GM23338 (cell line): ENCODE measurements around the gene ZNF398. TPM values are rescaled to one million over a fixed set of nuclear protein-coding genes. Genes with fewer than 3 reads are reported as not detected.

Experiments used
- ATAC-seq: fragments of 200-7000 bp; cut with Tn5 transposase; 3 replicates; pipeline ENCODE4 v1.9.1; 2020
- DNase-seq: peaks from one replicate; pipeline ENCODE4 v3.0.0-alpha.2; 2015; ENCODE audit warnings: low spot score
- H2AFZ ChIP-seq: fragments of 200-600 bp; sonication (generic); 2 replicates; pipeline ENCODE4 v1.8.0; 2016; ENCODE audit warnings: antibody characterized with exemption, mild to moderate bottlenecking, moderate library complexity
- H3F3A ChIP-seq: fragments of 200-600 bp; sonication (generic); replicated peaks from 2 replicates; pipeline ENCODE4 v1.8.0; 2017; ENCODE audit warnings: antibody characterized with exemption, mixed run types, low read depth
- H3K27ac ChIP-seq: fragments of 200-600 bp; sonication (generic); 2 replicates; pipeline ENCODE4 v1.6.1; 2016; ENCODE audit warnings: low read depth
- H3K27me3 ChIP-seq: fragments of 200-600 bp; sonication (generic); 2 replicates; pipeline ENCODE4 v1.8.0; 2016; ENCODE audit warnings: mild to moderate bottlenecking, mixed run types, moderate library complexity; ENCODE audit not compliant: insufficient read depth
- H3K36me3 ChIP-seq: fragments of 200-600 bp; sonication (generic); 2 replicates; pipeline ENCODE4 v1.8.0; 2016; ENCODE audit warnings: mild to moderate bottlenecking; ENCODE audit not compliant: insufficient read depth
- H3K4me1 ChIP-seq: fragments of 200-600 bp; sonication (generic); 2 replicates; pipeline ENCODE4 v1.8.0; 2016; ENCODE audit warnings: mild to moderate bottlenecking, moderate library complexity; ENCODE audit not compliant: insufficient read depth
- H3K4me2 ChIP-seq: fragments of 200-600 bp; sonication (generic); 2 replicates; pipeline ENCODE4 v1.7.1; 2017; ENCODE audit warnings: mixed run types
- H3K4me3 ChIP-seq: fragments of 200-600 bp; sonication (generic); 2 replicates; pipeline ENCODE4 v1.6.1; 2016; ENCODE audit warnings: mixed run types
- H3K79me2 ChIP-seq: fragments of 200-600 bp; sonication (generic); replicated peaks from 2 replicates; pipeline ENCODE4 v1.8.0; 2017; ENCODE audit warnings: mild to moderate bottlenecking; ENCODE audit not compliant: insufficient read depth
- H3K9me2 ChIP-seq: fragments of 200-600 bp; sonication (generic); 2 replicates; pipeline ENCODE4 v1.8.0; 2017; ENCODE audit not compliant: insufficient read depth
- H4K20me1 ChIP-seq: fragments of 200-600 bp; sonication (generic); replicated peaks from 2 replicates; pipeline ENCODE4 v1.8.0; 2017; ENCODE audit warnings: mild to moderate bottlenecking; ENCODE audit not compliant: insufficient read depth
- H3K27ac Mint-ChIP-seq: 2 replicates; pipeline ENCODE4 v1.8.0; 2020; ENCODE audit warnings: inconsistent platforms, mild to moderate bottlenecking, moderate library complexity, mixed read lengths
- H3K27me3 Mint-ChIP-seq: 3 replicates; pipeline ENCODE4 v1.8.0; 2022; ENCODE audit warnings: low read depth, mild to moderate bottlenecking, moderate library complexity, mixed read lengths, inconsistent platforms; ENCODE audit not compliant: insufficient read depth, poor library complexity
- H3K36me3 Mint-ChIP-seq: 3 replicates; pipeline ENCODE4 v1.8.0; 2021; ENCODE audit warnings: low read depth, mild to moderate bottlenecking, inconsistent platforms, moderate library complexity, mixed read lengths
- H3K4me1 Mint-ChIP-seq: 3 replicates; pipeline ENCODE4 v1.8.0; 2020; ENCODE audit warnings: mild to moderate bottlenecking, inconsistent platforms, mixed read lengths
- H3K4me3 Mint-ChIP-seq: 3 replicates; pipeline ENCODE4 v1.8.0; 2021; ENCODE audit warnings: moderate library complexity, mild to moderate bottlenecking, inconsistent platforms, mixed read lengths
- H3K9me3 Mint-ChIP-seq: 3 replicates; pipeline ENCODE4 v1.8.0; 2020; ENCODE audit warnings: moderate library complexity, mild to moderate bottlenecking, inconsistent platforms, mixed read lengths
- CREB1 ChIP-seq: fragments of 250-450 bp; sonication (Bioruptor Pico); IDR thresholded peaks from 2 replicates; pipeline ENCODE4 v1.5.0; 2020; ENCODE audit warnings: low read depth, mild to moderate bottlenecking, moderate library complexity
- EZH2 ChIP-seq: fragments of 200-600 bp; sonication (generic); IDR thresholded peaks from one replicate; pipeline ENCODE4 v1.8.0; 2017; ENCODE audit warnings: antibody characterized with exemption, mild to moderate bottlenecking, low read depth; ENCODE audit not compliant: unreplicated experiment
- EZH2phosphoT487 ChIP-seq: fragments of 200-600 bp; sonication (generic); IDR thresholded peaks from one replicate; pipeline ENCODE4 v1.8.1; 2018; ENCODE audit warnings: antibody characterized with exemption; ENCODE audit not compliant: unreplicated experiment
- JUNB ChIP-seq: IDR thresholded peaks from one replicate; pipeline ENCODE4 v1.6.1; 2016; ENCODE audit warnings: antibody characterized with exemption; ENCODE audit not compliant: unreplicated experiment
- NANOG ChIP-seq: IDR thresholded peaks from 2 replicates; pipeline ENCODE4 v1.6.1; 2016; ENCODE audit warnings: antibody characterized with exemption, borderline replicate concordance
- REST ChIP-seq: IDR thresholded peaks from one replicate; pipeline ENCODE4 v1.6.1; 2018; ENCODE audit warnings: antibody characterized with exemption; ENCODE audit not compliant: unreplicated experiment
- STAT1 ChIP-seq: IDR thresholded peaks from one replicate; pipeline ENCODE4 v1.6.1; 2016; ENCODE audit warnings: antibody characterized with exemption; ENCODE audit not compliant: unreplicated experiment
- ZNF114 ChIP-seq: fragments of 250-450 bp; sonication (Bioruptor Pico); IDR thresholded peaks from 2 replicates; pipeline ENCODE4 v1.5.0; 2020; ENCODE audit warnings: mild to moderate bottlenecking, moderate library complexity
- ZNF331 ChIP-seq: fragments of 250-450 bp; sonication (Bioruptor Pico); IDR thresholded peaks from 2 replicates; pipeline ENCODE4 v1.5.0; 2020; ENCODE audit warnings: low read depth, mild to moderate bottlenecking, moderate library complexity
- polyA plus RNA-seq: library from polyadenylated mRNA; unstranded; fragments of >200 nt; fragmentation: Nextera tagmentation; extraction: Ambion mirVana; gene quantifications from 2 replicates; pipeline ENCODE4 v1.2.1, GENCODE V29; 2016
- total RNA-seq: library from RNA; depleted of rRNA; stranded (reverse); fragments of >200 nt; shearing (Covaris generic); gene quantifications from 2 replicates; pipeline ENCODE4 v1.2.3, GENCODE V29; 2014
- TF ChIP-seq, protein P1 (sequence below), 2 experiments: fragments of 200-600 bp in 1 of 2; sonication (generic) in 1 of 2; conservative IDR thresholded peaks; 2 replicates each; pipeline versions ENCODE4 v1.5.1 to v1.6.1; 2016 to 2017; ENCODE audit warnings: antibody characterized with exemption in 2 of 2, low read depth in 2 of 2, mild to moderate bottlenecking in 2 of 2, moderate library complexity in 1 of 2
- TF ChIP-seq, protein P2 (sequence below): IDR thresholded peaks from 2 replicates; pipeline ENCODE4 v1.6.1; 2016; ENCODE audit warnings: antibody characterized with exemption

The ZNF398 gene
- total and polyA plus RNA-seq, 2 experiments from 2014 or later: 20.7 to 99.6 TPM

GRCh38 chr7:149202831-149203231, 55.6 kb downstream of the ZNF398 start (continued):
- TF ChIP-seq, protein P1, sequence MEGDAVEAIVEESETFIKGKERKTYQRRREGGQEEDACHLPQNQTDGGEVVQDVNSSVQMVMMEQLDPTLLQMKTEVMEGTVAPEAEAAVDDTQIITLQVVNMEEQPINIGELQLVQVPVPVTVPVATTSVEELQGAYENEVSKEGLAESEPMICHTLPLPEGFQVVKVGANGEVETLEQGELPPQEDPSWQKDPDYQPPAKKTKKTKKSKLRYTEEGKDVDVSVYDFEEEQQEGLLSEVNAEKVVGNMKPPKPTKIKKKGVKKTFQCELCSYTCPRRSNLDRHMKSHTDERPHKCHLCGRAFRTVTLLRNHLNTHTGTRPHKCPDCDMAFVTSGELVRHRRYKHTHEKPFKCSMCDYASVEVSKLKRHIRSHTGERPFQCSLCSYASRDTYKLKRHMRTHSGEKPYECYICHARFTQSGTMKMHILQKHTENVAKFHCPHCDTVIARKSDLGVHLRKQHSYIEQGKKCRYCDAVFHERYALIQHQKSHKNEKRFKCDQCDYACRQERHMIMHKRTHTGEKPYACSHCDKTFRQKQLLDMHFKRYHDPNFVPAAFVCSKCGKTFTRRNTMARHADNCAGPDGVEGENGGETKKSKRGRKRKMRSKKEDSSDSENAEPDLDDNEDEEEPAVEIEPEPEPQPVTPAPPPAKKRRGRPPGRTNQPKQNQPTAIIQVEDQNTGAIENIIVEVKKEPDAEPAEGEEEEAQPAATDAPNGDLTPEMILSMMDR (conservative IDR thresholded peaks at IDR 0.05; ENCODE audit: low read depth in 2 of 2): no peak
- TF ChIP-seq EZH2phosphoT487 (no peak), ZNF114 (no peak)
- TF ChIP-seq, protein P2, sequence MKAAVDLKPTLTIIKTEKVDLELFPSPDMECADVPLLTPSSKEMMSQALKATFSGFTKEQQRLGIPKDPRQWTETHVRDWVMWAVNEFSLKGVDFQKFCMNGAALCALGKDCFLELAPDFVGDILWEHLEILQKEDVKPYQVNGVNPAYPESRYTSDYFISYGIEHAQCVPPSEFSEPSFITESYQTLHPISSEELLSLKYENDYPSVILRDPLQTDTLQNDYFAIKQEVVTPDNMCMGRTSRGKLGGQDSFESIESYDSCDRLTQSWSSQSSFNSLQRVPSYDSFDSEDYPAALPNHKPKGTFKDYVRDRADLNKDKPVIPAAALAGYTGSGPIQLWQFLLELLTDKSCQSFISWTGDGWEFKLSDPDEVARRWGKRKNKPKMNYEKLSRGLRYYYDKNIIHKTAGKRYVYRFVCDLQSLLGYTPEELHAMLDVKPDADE: no peak

DNA sequence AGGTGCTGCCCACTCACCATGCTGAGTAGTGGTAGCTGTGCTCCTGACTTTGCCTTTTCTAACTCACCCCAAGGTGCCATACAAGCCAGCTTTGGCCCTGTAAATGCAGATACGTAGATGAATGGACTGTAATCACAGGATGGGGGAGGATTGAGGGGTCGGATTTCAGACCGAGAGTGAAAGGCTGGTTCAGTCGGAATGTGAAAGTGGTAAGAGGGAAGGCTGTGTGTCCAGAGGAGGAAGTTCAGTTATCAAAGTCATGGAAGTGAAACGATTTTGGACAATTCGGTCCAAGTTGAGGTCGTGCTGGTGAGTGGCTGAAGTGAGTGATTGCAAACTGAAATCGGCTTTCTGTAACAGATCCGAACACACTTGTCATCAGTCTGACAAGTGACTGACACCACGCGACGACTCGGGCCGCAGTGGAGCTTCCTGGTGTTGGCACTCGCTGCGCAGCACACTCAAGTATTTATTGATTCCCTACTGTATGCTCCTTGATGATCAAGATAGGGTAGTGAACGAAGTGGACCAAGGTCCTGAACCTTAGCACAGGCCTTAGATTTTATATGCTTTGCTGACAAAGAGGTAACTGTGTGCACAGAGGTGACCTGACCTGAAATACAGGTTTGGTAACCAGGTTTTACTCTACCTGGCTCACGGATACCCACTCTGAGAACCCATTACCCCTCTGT, 58.6 kb downstream of the ZNF398 start:
- H3K36me3 Mint-ChIP-seq: peaks cover 87% of the 10 kb centered on the region
- peak overlapping the region; percentile 4 for H3K4me3 Mint-ChIP-seq
- DNase-seq: no peak
- Histone ChIP-seq H2AFZ (no peak overlapping the region), H3K36me3 (peaks cover 36% of the 10 kb centered on the region), H3K4me2 (no peak overlapping the region), H3K9me2 (no peaks in the 10 kb centered on the region), H3K4me3 (no peak overlapping the region), H3K27ac (no peak overlapping the region), H4K20me1 (peaks cover 4% of the 10 kb centered on the region), H3K79me2 (peaks cover 39% of the 10 kb centered on the region), H3F3A (peaks cover 10% of the 10 kb centered on the region), H3K27me3 (no peaks in the 10 kb centered on the region), H3K4me1 (0 out of 2 replicates have a peak, but pooled peaks cover 5% of the 10 kb centered on the region)
- ATAC-seq: peak; percentile 44
- no peaks in the 10 kb centered on the region; the same call in 1 of the 3 replicates for H3K9me3 Mint-ChIP-seq
- peak overlapping the region; percentile 26; the same call in 1 of the 2 replicates for H3K27ac Mint-ChIP-seq
- peaks cover 25% of the 10 kb centered on the region for H3K4me1 Mint-ChIP-seq
- peaks cover 3% of the 10 kb centered on the region for H3K27me3 Mint-ChIP-seq
- TF ChIP-seq, protein P2: no peak
- TF ChIP-seq REST (no peak), ZNF114 (no peak), JUNB (no peak), EZH2 (no peak), CREB1 (CRISPR knock-in tag) (no peak), NANOG (no peak), STAT1 (no peak), ZNF331 (no peak)
